SHP77 (cell line): Measurements from ENCODE around the gene SORBS1.

Experiments used
- DNase-seq, 2 experiments: peaks; one replicate each; lab custom pipeline; 2025; lab: John Stamatoyannopoulos, UW

Gene SORBS1

GRCh38 chr10:95315509-95315908, 245.7 kb downstream of the SORBS1 start:
- DNase-seq = no peak

GRCh38 chr10:95314192-95314918, 246.8 kb downstream of the SORBS1 start:
- no peak for DNase-seq

GRCh38 chr10:95312986-95313495, 248.1 kb downstream of the SORBS1 start:
- no peak for DNase-seq

GRCh38 chr10:95312257-95312656, 248.9 kb downstream of the SORBS1 start:
- no peak for DNase-seq

- no peak for DNase-seq
These were observed 251.2 kb downstream of the SORBS1 start for GRCh38 chr10:95309958-95310357.

GRCh38 chr10:95308389-95309302, 252.5 kb downstream of the SORBS1 start:
- DNase-seq = no peak

GRCh38 chr10:95306851-95307250, 254.3 kb downstream of the SORBS1 start:
- DNase-seq = no peak

- no peak for DNase-seq
These were observed 254.9 kb downstream of the SORBS1 start for GRCh38 chr10:95306318-95306650.

- DNase-seq = no peak
These were observed 255.4 kb downstream of the SORBS1 start for GRCh38 chr10:95305606-95306317.

- DNase-seq = no peak
These were observed 256.2 kb downstream of the SORBS1 start for GRCh38 chr10:95304976-95305375.

GRCh38 chr10:95304463-95304862, 256.7 kb downstream of the SORBS1 start:
- no peak for DNase-seq

GRCh38 chr10:95303950-95304349, 257.2 kb downstream of the SORBS1 start:
- no peak for DNase-seq

GRCh38 chr10:95303535-95303934, 257.6 kb downstream of the SORBS1 start:
- no peak for DNase-seq

GRCh38 chr10:95300022-95300539, 261.1 kb downstream of the SORBS1 start:
- DNase-seq = no peak

- no peak for DNase-seq
These were observed 263.8 kb downstream of the SORBS1 start for GRCh38 chr10:95297402-95297801.

- DNase-seq = no peak
These were observed 264.4 kb downstream of the SORBS1 start for GRCh38 chr10:95296764-95297163.

GRCh38 chr10:95295031-95295755, 266.0 kb downstream of the SORBS1 start:
- DNase-seq = peak; percentile 59 to 75

- DNase-seq = no peak
These were observed 267.5 kb downstream of the SORBS1 start for GRCh38 chr10:95293631-95294030.

- DNase-seq = no peak
These were observed 269.7 kb downstream of the SORBS1 start for GRCh38 chr10:95291365-95292039.

GRCh38 chr10:95290461-95291364, 270.5 kb downstream of the SORBS1 start, which contains the start of gene PDLIM1:
Gene PDLIM1 (minus strand): TSS chr10:95291003. CDS start chr10:95290915, 88 bp downstream.
- peak in 1 of 2 experiments; percentile 51 for DNase-seq
